Uterus (tissue), 2 donors: ENCODE results near the gene RBFOX2.

Experiments
- POLR2A ChIP-seq, 2 donors: fragments of 450-650 bp; IDR thresholded peaks; one replicate each; pipeline ENCODE4 v1.6.1; 2016; ENCODE audit warnings: antibody characterized with exemption in 2 of 2, mild to moderate bottlenecking in 1 of 2, moderate library complexity in 1 of 2
- TF ChIP-seq, protein P1 (sequence below), 4 experiments: fragments of 200-600 bp in 2 of 4; fragments of 450-650 bp in 2 of 4; sonication (generic) in 2 of 4; IDR thresholded peaks; one replicate each; pipeline ENCODE4 v1.5.1; 2016 to 2019; ENCODE audit warnings: antibody characterized with exemption in 4 of 4, mild to moderate bottlenecking in 2 of 4, moderate library complexity in 1 of 4

DNA sequence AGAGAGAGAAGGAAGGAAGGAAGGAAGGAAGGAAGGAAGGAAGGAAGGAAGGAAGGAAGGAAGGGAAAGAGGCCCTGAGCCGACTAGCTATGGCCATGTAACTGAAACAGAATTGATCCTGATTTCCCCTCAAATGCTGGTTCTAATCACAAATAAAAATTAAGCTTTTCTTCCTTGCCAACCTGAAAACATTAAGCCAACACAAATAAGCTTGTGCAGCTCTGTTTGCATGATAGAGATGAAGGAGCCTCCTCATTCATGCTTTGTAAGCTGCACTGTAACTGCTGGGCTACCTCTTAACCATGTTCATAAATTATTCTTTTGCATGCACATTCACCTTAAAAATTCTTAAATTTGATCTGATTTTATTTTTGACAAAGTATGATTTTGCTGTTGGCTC lies 338.6 kb downstream of the RBFOX2 start:
- no peak for TF ChIP-seq POLR2A (IDR thresholded peaks at IDR 0.05)
- TF ChIP-seq, protein P1, sequence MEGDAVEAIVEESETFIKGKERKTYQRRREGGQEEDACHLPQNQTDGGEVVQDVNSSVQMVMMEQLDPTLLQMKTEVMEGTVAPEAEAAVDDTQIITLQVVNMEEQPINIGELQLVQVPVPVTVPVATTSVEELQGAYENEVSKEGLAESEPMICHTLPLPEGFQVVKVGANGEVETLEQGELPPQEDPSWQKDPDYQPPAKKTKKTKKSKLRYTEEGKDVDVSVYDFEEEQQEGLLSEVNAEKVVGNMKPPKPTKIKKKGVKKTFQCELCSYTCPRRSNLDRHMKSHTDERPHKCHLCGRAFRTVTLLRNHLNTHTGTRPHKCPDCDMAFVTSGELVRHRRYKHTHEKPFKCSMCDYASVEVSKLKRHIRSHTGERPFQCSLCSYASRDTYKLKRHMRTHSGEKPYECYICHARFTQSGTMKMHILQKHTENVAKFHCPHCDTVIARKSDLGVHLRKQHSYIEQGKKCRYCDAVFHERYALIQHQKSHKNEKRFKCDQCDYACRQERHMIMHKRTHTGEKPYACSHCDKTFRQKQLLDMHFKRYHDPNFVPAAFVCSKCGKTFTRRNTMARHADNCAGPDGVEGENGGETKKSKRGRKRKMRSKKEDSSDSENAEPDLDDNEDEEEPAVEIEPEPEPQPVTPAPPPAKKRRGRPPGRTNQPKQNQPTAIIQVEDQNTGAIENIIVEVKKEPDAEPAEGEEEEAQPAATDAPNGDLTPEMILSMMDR (IDR thresholded peaks at IDR 0.05): no peak
